Prostate gland (tissue), 2 donors: ENCODE results near the gene MXI1.

Experiments used
- POLR2AphosphoS5 ChIP-seq: sonication (generic); formaldehyde crosslinking; IDR thresholded peaks from one replicate; pipeline ENCODE4 v1.6.1; 2017; ENCODE audit warnings: antibody characterized with exemption
- TF ChIP-seq, protein P1 (sequence below), 4 experiments: fragments of 200-600 bp in 2 of 4; fragments of 450-650 bp in 2 of 4; sonication (generic) in 2 of 4; IDR thresholded peaks; 1 replicate in 3 of 4; 2 replicates in 1 of 4; pipeline ENCODE4 v1.5.1; 2016 to 2019; ENCODE audit warnings: antibody characterized with exemption in 4 of 4, mild to moderate bottlenecking in 2 of 4, moderate library complexity in 2 of 4

- TF ChIP-seq, protein P1, sequence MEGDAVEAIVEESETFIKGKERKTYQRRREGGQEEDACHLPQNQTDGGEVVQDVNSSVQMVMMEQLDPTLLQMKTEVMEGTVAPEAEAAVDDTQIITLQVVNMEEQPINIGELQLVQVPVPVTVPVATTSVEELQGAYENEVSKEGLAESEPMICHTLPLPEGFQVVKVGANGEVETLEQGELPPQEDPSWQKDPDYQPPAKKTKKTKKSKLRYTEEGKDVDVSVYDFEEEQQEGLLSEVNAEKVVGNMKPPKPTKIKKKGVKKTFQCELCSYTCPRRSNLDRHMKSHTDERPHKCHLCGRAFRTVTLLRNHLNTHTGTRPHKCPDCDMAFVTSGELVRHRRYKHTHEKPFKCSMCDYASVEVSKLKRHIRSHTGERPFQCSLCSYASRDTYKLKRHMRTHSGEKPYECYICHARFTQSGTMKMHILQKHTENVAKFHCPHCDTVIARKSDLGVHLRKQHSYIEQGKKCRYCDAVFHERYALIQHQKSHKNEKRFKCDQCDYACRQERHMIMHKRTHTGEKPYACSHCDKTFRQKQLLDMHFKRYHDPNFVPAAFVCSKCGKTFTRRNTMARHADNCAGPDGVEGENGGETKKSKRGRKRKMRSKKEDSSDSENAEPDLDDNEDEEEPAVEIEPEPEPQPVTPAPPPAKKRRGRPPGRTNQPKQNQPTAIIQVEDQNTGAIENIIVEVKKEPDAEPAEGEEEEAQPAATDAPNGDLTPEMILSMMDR (IDR thresholded peaks at IDR 0.05): no peak
- no peak for TF ChIP-seq POLR2AphosphoS5
These were observed 120.0 kb downstream of the MXI1 start for GRCh38 chr10:110327262-110327914.
